ENCODE data around the gene SERP2. TPM values are rescaled to one million over a fixed set of nuclear protein-coding genes. Genes with fewer than 3 reads are reported as not detected.

Gene SERP2
- total RNA-seq, 1 experiment from 2014 or later: not detected

- DNase-seq: no peak
- TF ChIP-seq CTCF (IDR thresholded peaks at IDR 0.05; ENCODE audit: unreplicated experiment): no peak
- Mint-ChIP-seq H3K27me3 (ENCODE audit: unreplicated experiment) (no peaks in the 10 kb centered on the region), H3K9me3 (ENCODE audit: low read depth, unreplicated experiment) (no peaks in the 10 kb centered on the region), H3K27ac (ENCODE audit: unreplicated experiment) (no peak overlapping the region), H3K4me3 (ENCODE audit: low read depth, unreplicated experiment) (no peak overlapping the region), H3K36me3 (ENCODE audit: insufficient read depth, unreplicated experiment) (no peaks in the 10 kb centered on the region), H3K4me1 (ENCODE audit: low read depth, unreplicated experiment) (peaks cover 55% of the 10 kb centered on the region)
- no TSS peak for BruUV-seq (replicated peaks)
- intact Hi-C loops (cut with micrococcal nuclease; ENCODE audit: unreplicated experiment): no loop called here
- CTCF ChIA-PET: no interaction called here
Observed at GRCh38 chr13:44368062-44368591, 5.5 kb upstream of the SERP2 start.

GRCh38 chr13:44368599-44369368 is 4.8 kb upstream of the SERP2 start:
- Mint-ChIP-seq H3K27me3 (ENCODE audit: unreplicated experiment) (no peaks in the 10 kb centered on the region), H3K9me3 (ENCODE audit: low read depth, unreplicated experiment) (no peaks in the 10 kb centered on the region), H3K4me3 (ENCODE audit: low read depth, unreplicated experiment) (no peak overlapping the region), H3K36me3 (ENCODE audit: insufficient read depth, unreplicated experiment) (no peaks in the 10 kb centered on the region), H3K4me1 (ENCODE audit: low read depth, unreplicated experiment) (peaks cover 51% of the 10 kb centered on the region), H3K27ac (ENCODE audit: unreplicated experiment) (no peak overlapping the region)
- DNase-seq: no peak
- CTCF ChIA-PET: no interaction called here
- TF ChIP-seq CTCF (IDR thresholded peaks at IDR 0.05; ENCODE audit: unreplicated experiment): no peak
- BruUV-seq (replicated peaks): no TSS peak
- intact Hi-C loops (cut with micrococcal nuclease; ENCODE audit: unreplicated experiment): no loop called here

GRCh38 chr13:44371421-44371820 is 2.2 kb upstream of the SERP2 start:
- H3K4me1 Mint-ChIP-seq (ENCODE audit: low read depth, unreplicated experiment): peaks cover 33% of the 10 kb centered on the region
- no peaks in the 10 kb centered on the region for H3K36me3 Mint-ChIP-seq (ENCODE audit: insufficient read depth, unreplicated experiment)
- peaks cover 12% of the 10 kb centered on the region for H3K27me3 Mint-ChIP-seq (ENCODE audit: unreplicated experiment)
- intact Hi-C loops (cut with micrococcal nuclease; ENCODE audit: unreplicated experiment): loop anchor here (10.0 kb wide), 1 partner anchor 137 kb away; no protein-coding TSS in a partner anchor
- H3K9me3 Mint-ChIP-seq (ENCODE audit: low read depth, unreplicated experiment): no peaks in the 10 kb centered on the region
- CTCF ChIA-PET: no interaction called here
- DNase-seq: no peak
- TF ChIP-seq CTCF (IDR thresholded peaks at IDR 0.05; ENCODE audit: unreplicated experiment): no peak
- no TSS peak for BruUV-seq (replicated peaks)
- no peak overlapping the region for H3K27ac Mint-ChIP-seq (ENCODE audit: unreplicated experiment)
- no peak overlapping the region for H3K4me3 Mint-ChIP-seq (ENCODE audit: low read depth, unreplicated experiment)

GRCh38 chr13:44373247-44373600 is 400 bp upstream of the SERP2 start:
- TF ChIP-seq CTCF (IDR thresholded peaks at IDR 0.05; ENCODE audit: unreplicated experiment): no peak
- no TSS peak for BruUV-seq (replicated peaks)
- intact Hi-C loops (cut with micrococcal nuclease; ENCODE audit: unreplicated experiment): loop anchor here (10.0 kb wide), 1 partner anchor 138 kb away; no protein-coding TSS in a partner anchor
- Mint-ChIP-seq H3K27me3 (ENCODE audit: unreplicated experiment) (peaks cover 12% of the 10 kb centered on the region), H3K4me3 (ENCODE audit: low read depth, unreplicated experiment) (peak overlapping the region; percentile 30), H3K27ac (ENCODE audit: unreplicated experiment) (no peak overlapping the region), H3K9me3 (ENCODE audit: low read depth, unreplicated experiment) (no peaks in the 10 kb centered on the region), H3K4me1 (ENCODE audit: low read depth, unreplicated experiment) (peaks cover 23% of the 10 kb centered on the region), H3K36me3 (ENCODE audit: insufficient read depth, unreplicated experiment) (no peaks in the 10 kb centered on the region)
- no peak for DNase-seq
- CTCF ChIA-PET: no interaction called here
